Measurements from ENCODE around the gene CCDC91.

DNA sequence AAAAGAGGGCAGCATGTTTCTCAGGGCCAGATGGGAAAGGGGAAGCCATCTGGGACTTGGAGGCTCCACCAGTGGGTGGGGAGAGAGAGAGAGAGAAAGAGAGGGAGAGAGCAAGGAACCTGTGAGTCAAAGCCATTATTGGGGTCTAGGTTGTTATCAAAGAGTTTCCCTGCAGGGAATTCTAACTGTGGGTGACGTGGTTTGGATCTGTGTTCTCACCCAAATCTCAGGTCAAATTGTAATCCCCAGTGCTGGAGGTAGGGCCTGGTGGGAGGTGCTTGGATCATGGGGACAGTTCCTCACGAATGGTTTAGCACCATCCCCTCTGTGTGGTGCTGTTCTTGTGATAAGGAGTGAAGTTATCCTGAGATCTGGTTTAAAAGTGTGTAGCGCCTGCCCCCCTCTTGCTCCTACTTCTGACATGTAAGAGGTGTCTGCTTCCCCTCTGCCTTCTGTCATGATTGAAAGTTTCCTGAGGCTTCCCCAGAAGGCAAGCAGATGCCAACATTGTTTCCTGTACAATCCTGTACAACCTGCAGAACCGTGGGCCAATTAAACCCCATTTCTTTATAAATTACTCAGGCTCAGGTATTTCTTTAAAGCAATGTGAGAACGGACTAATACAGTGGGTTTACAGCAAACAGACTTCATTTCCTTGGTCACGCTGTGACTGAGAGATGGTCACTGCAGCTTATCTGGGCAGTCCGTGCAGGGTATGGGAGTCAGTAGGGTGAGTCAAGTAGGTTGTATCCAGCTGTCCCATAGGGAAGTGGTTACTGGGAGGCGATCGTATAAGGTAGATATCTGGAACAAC is 52.4 kb downstream of the CCDC91 start:
- TF ChIP-seq ETV6 (CRISPR knock-in tag; IDR thresholded peaks at IDR 0.05) (no peak), MXD4 (CRISPR knock-in tag; IDR thresholded peaks at IDR 0.05; ENCODE audit: borderline replicate concordance) (no peak), CREB1 (CRISPR knock-in tag; IDR thresholded peaks at IDR 0.05) (no peak), ZNF121 (CRISPR knock-in tag; IDR thresholded peaks at IDR 0.05) (no peak), TEAD1 (CRISPR knock-in tag; IDR thresholded peaks at IDR 0.05) (no peak), FOXJ3 (CRISPR knock-in tag; IDR thresholded peaks at IDR 0.05; ENCODE audit: borderline replicate concordance) (no peak), NR3C1 (CRISPR knock-in tag; conservative IDR thresholded peaks at IDR 0.05; ENCODE audit: low read depth) (no peak)
- TF ChIP-seq, protein P1, sequence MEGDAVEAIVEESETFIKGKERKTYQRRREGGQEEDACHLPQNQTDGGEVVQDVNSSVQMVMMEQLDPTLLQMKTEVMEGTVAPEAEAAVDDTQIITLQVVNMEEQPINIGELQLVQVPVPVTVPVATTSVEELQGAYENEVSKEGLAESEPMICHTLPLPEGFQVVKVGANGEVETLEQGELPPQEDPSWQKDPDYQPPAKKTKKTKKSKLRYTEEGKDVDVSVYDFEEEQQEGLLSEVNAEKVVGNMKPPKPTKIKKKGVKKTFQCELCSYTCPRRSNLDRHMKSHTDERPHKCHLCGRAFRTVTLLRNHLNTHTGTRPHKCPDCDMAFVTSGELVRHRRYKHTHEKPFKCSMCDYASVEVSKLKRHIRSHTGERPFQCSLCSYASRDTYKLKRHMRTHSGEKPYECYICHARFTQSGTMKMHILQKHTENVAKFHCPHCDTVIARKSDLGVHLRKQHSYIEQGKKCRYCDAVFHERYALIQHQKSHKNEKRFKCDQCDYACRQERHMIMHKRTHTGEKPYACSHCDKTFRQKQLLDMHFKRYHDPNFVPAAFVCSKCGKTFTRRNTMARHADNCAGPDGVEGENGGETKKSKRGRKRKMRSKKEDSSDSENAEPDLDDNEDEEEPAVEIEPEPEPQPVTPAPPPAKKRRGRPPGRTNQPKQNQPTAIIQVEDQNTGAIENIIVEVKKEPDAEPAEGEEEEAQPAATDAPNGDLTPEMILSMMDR (IDR thresholded peaks at IDR 0.05), result no peak
- TF ChIP-seq, protein P2, sequence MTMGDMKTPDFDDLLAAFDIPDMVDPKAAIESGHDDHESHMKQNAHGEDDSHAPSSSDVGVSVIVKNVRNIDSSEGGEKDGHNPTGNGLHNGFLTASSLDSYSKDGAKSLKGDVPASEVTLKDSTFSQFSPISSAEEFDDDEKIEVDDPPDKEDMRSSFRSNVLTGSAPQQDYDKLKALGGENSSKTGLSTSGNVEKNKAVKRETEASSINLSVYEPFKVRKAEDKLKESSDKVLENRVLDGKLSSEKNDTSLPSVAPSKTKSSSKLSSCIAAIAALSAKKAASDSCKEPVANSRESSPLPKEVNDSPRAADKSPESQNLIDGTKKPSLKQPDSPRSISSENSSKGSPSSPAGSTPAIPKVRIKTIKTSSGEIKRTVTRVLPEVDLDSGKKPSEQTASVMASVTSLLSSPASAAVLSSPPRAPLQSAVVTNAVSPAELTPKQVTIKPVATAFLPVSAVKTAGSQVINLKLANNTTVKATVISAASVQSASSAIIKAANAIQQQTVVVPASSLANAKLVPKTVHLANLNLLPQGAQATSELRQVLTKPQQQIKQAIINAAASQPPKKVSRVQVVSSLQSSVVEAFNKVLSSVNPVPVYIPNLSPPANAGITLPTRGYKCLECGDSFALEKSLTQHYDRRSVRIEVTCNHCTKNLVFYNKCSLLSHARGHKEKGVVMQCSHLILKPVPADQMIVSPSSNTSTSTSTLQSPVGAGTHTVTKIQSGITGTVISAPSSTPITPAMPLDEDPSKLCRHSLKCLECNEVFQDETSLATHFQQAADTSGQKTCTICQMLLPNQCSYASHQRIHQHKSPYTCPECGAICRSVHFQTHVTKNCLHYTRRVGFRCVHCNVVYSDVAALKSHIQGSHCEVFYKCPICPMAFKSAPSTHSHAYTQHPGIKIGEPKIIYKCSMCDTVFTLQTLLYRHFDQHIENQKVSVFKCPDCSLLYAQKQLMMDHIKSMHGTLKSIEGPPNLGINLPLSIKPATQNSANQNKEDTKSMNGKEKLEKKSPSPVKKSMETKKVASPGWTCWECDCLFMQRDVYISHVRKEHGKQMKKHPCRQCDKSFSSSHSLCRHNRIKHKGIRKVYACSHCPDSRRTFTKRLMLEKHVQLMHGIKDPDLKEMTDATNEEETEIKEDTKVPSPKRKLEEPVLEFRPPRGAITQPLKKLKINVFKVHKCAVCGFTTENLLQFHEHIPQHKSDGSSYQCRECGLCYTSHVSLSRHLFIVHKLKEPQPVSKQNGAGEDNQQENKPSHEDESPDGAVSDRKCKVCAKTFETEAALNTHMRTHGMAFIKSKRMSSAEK (CRISPR knock-in tag; IDR thresholded peaks at IDR 0.05; ENCODE audit: borderline replicate concordance), result no peak
